Lower lobe of right lung (tissue), 2 donors: Measurements from ENCODE around the gene CREBBP. TPM values are rescaled to one million over a fixed set of nuclear protein-coding genes. Genes with fewer than 3 reads are reported as not detected.

Experiments used
- ATAC-seq, 2 donors: fragments of 200-7000 bp; cut with Tn5 transposase; one replicate each; pipeline ENCODE4 v1.9.1; 2020 to 2022; ENCODE audit warnings: mild to moderate bottlenecking in 2 of 2, moderate library complexity in 2 of 2
- DNase-seq: peaks from one replicate; pipeline ENCODE4 v3.0.0-alpha.2; 2020
- H3K27ac ChIP-seq: fragments of 200-600 bp; one replicate; pipeline ENCODE4 v1.8.0; 2022
- H3K27me3 ChIP-seq: fragments of 200-600 bp; one replicate; pipeline ENCODE4 v1.8.0; 2022; ENCODE audit warnings: low read depth
- H3K36me3 ChIP-seq: fragments of 200-600 bp; one replicate; pipeline ENCODE4 v1.8.0; 2022; ENCODE audit warnings: mild to moderate bottlenecking
- H3K4me1 ChIP-seq: fragments of 200-600 bp; one replicate; pipeline ENCODE4 v1.8.0; 2022
- H3K4me3 ChIP-seq: fragments of 200-600 bp; one replicate; pipeline ENCODE4 v1.8.0; 2022; ENCODE audit warnings: mild to moderate bottlenecking
- H3K9me3 ChIP-seq: fragments of 200-600 bp; one replicate; pipeline ENCODE4 v1.8.0; 2022
- CTCF ChIP-seq: fragments of 200-600 bp; IDR thresholded peaks from one replicate; pipeline ENCODE4 v1.8.0; 2022; ENCODE audit warnings: antibody characterized with exemption, mild to moderate bottlenecking
- intact Hi-C: fragments of 100-400 bp; cut with DNase I; formaldehyde crosslinking; loops from one replicate; pipeline ENCODE4 v1.11.0; 2022
- total RNA-seq: library from RNA; stranded (reverse); fragmentation: NEBNext Ultra II Directional; extraction: Animal tissue kit (Norgen Biotek cat#: 25700); gene quantifications from one replicate; pipeline ENCODE4 v1.2.1, GENCODE V29; 2021
- donor health status: DM: no; HTN: yes; CAD: no; lungs with severe emphysema.

CREBBP gene
- total RNA-seq, 1 donor from 2014 or later, result 78.3 TPM

GRCh38 chr16:3780570-3780969 lies 99.9 kb downstream of the CREBBP start:
- Histone ChIP-seq H3K27me3 (no peaks in the 10 kb centered on the region), H3K27ac (no peak overlapping the region), H3K4me3 (no peak overlapping the region), H3K4me1 (peaks cover 5% of the 10 kb centered on the region), H3K36me3 (peaks cover 96% of the 10 kb centered on the region), H3K9me3 (no peaks in the 10 kb centered on the region)
- ATAC-seq (no peak), DNase-seq (no peak)
- intact Hi-C loops, result no loop called here
- TF ChIP-seq CTCF, result no peak

GRCh38 chr16:3776316-3776715 lies 104.2 kb downstream of the CREBBP start:
- Histone ChIP-seq H3K27ac (no peak overlapping the region), H3K9me3 (no peaks in the 10 kb centered on the region), H3K4me1 (peaks cover 37% of the 10 kb centered on the region), H3K4me3 (no peak overlapping the region), H3K36me3 (peaks cover 92% of the 10 kb centered on the region), H3K27me3 (no peaks in the 10 kb centered on the region)
- DNase-seq (peak; percentile 81), ATAC-seq (peak; percentile 92 to 94)
- TF ChIP-seq CTCF, result no peak
- intact Hi-C loops, result no loop called here

- intact Hi-C loops, result no loop called here
- peaks cover 37% of the 10 kb centered on the region for H3K4me1 ChIP-seq
- no peaks in the 10 kb centered on the region for H3K27me3 ChIP-seq
- H3K9me3 ChIP-seq, result no peaks in the 10 kb centered on the region
- no peak for TF ChIP-seq CTCF
- DNase-seq (no peak), ATAC-seq (no peak)
- no peak overlapping the region for H3K4me3 ChIP-seq
- no peak overlapping the region for H3K27ac ChIP-seq
- peaks cover 92% of the 10 kb centered on the region for H3K36me3 ChIP-seq
Observed at GRCh38 chr16:3774819-3775218, 105.7 kb downstream of the CREBBP start.

GRCh38 chr16:3774156-3774767 lies 106.3 kb downstream of the CREBBP start:
- Histone ChIP-seq H3K4me1 (peaks cover 37% of the 10 kb centered on the region), H3K9me3 (no peaks in the 10 kb centered on the region), H3K4me3 (no peak overlapping the region), H3K27me3 (no peaks in the 10 kb centered on the region), H3K36me3 (peaks cover 92% of the 10 kb centered on the region), H3K27ac (no peak overlapping the region)
- intact Hi-C loops, result no loop called here
- ATAC-seq (no peak), DNase-seq (no peak)
- TF ChIP-seq CTCF, result no peak

- Histone ChIP-seq H3K27me3 (no peaks in the 10 kb centered on the region), H3K4me1 (peaks cover 37% of the 10 kb centered on the region), H3K36me3 (peaks cover 92% of the 10 kb centered on the region), H3K4me3 (no peak overlapping the region), H3K27ac (no peak overlapping the region), H3K9me3 (no peaks in the 10 kb centered on the region)
- intact Hi-C loops, result no loop called here
- ATAC-seq, result no peak
- TF ChIP-seq CTCF, result no peak
- DNase-seq, result peak; percentile 49
Observed at GRCh38 chr16:3773663-3774062, 106.8 kb downstream of the CREBBP start.
